Adipocyte (in vitro differentiated cells): ENCODE results near the gene PTGES.
"Not testable (repeated sequence)": the region's sequence is repeated elsewhere in the genome, so short reads cannot be mapped to it uniquely, and the experiment has no call there.

ENCODE experiments used
- DNase-seq: peaks from one replicate; pipeline ENCODE4 v3.0.0-alpha.2; 2015; ENCODE audit warnings: low read depth
- H3K27me3 ChIP-seq: replicated peaks from 2 replicates; pipeline ENCODE4 v1.7.0; 2013; ENCODE audit warnings: mild to moderate bottlenecking, low read length, moderate library complexity; ENCODE audit not compliant: control insufficient read depth, insufficient read depth
- H3K36me3 ChIP-seq: 2 replicates; pipeline ENCODE4 v1.7.0; 2013; ENCODE audit warnings: low read length, mild to moderate bottlenecking, moderate library complexity; ENCODE audit not compliant: control insufficient read depth, insufficient read depth, severe bottlenecking
- H3K4me1 ChIP-seq: 2 replicates; pipeline ENCODE4 v1.7.0; 2013; ENCODE audit warnings: mild to moderate bottlenecking, low read length, moderate library complexity; ENCODE audit not compliant: control insufficient read depth, insufficient read depth
- H3K4me3 ChIP-seq: 2 replicates; pipeline ENCODE4 v1.7.0; 2013; ENCODE audit warnings: mild to moderate bottlenecking, low read length, moderate library complexity
- H3K9ac ChIP-seq: 2 replicates; pipeline ENCODE4 v1.7.0; 2013; ENCODE audit warnings: mild to moderate bottlenecking, low read length, moderate library complexity
- H3K9me3 ChIP-seq: 2 replicates; pipeline ENCODE4 v1.7.0; 2013; ENCODE audit warnings: mild to moderate bottlenecking, low read length, moderate library complexity; ENCODE audit not compliant: control insufficient read depth

Gene PTGES, protein sequence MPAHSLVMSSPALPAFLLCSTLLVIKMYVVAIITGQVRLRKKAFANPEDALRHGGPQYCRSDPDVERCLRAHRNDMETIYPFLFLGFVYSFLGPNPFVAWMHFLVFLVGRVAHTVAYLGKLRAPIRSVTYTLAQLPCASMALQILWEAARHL

DNA sequence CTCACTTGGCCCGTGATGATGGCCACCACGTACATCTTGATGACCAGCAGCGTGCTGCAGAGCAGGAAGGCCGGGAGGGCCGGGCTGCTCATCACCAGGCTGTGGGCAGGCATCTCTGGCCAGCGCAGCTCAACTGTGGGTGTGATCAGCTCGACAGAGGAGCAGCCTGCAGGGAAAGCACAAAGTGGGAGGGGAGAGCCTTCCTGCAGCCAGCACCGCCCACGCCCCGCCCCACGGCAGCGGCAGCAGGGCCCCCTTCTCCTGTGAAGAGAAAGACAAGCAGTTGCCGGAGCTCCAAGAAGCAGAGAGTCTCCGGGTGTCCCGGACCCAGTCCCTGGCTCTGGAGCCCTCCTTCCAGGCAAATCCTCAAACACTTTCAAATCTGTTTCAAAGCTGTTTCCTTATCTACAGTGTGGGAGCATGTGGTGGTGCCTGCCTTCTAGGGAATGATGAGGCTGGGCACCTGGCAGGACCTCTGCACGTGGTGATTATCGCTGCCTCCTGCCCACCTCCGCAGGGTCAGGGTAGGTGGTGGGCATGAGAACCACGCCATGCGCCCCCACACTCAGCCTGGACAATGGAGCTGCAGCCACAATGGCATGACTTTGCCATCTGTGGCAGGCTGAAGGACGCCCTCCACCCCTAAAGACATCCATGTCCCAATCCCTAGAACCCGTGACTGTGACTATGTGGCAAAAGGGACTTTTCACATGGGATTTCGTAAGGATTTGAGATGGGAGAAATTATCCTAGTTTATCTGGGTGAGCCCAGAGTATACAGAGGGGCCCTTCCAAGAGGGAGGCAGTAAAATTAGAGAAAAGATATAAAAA is at the start of gene PTGES:
Gene PTGES, minus strand, starts transcription at position 143 of the 830 bp plus-strand sequence. Its CDS starts 30 bp downstream, at position 113.
- no peaks in the 10 kb centered on the region for H3K9me3 ChIP-seq
- H3K4me3 ChIP-seq, result peak within 1 kb of the TSS; percentile 90
- no peaks in the 10 kb centered on the region for H3K36me3 ChIP-seq
- peak within 1 kb of the TSS; percentile 91 for H3K9ac ChIP-seq
- peaks cover 51% of the 10 kb centered on the region for H3K4me1 ChIP-seq
- peak; percentile 93 for DNase-seq
- no peaks in the 10 kb centered on the region for H3K27me3 ChIP-seq

DNA sequence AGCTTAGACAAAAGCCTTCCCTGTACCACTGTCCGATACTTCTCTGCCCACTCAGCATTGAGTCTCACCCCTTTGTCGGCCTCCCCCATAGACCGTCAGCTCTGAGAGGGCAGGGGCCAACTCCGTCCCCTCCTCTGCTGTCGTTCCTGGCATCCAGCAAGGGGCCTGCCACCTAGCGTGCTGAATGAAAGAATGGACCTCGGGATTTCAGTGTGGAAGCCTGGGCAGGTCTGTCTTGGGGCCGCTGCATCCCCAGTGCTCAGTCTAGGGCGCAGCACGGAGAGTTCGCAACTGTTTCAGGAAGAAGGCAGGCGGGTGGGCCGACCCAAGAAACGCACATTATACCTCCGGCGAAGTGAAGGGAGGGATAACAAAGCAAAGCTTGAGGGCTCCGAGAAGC is 48.7 kb upstream of the PTGES start:
- no peaks in the 10 kb centered on the region for H3K9me3 ChIP-seq
- H3K36me3 ChIP-seq, result no peaks in the 10 kb centered on the region
- no peak for DNase-seq
- peaks cover under 1% of the 10 kb centered on the region for H3K27me3 ChIP-seq
- no peak overlapping the region for H3K9ac ChIP-seq
- H3K4me1 ChIP-seq, result peaks cover 5% of the 10 kb centered on the region
- H3K4me3 ChIP-seq, result no peak overlapping the region

DNA sequence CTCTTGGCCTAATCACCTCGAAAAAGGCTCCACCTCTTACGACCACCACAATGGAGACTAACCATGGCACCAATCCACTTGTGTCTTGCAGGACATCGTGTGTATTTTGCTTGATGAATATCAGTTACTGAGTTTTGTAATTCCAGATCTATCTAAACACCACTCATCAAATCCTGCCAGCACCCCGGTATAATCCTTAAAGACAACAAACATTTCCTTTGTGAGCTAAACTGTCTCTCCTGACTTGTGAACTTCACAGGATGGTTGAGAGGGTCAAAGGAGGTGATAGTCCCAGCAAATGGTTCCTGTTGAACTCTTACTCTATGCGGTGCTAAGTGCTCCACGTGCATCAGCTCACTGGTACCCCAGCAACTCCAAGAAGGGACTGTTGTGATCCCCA is 46.1 kb upstream of the PTGES start:
- no peak overlapping the region for H3K4me3 ChIP-seq
- H3K36me3 ChIP-seq, result no peaks in the 10 kb centered on the region
- no peaks in the 10 kb centered on the region for H3K9me3 ChIP-seq
- H3K9ac ChIP-seq, result no peak overlapping the region
- H3K4me1 ChIP-seq, result peaks cover 4% of the 10 kb centered on the region
- H3K27me3 ChIP-seq, result peaks cover 24% of the 10 kb centered on the region
- DNase-seq, result no peak

DNA sequence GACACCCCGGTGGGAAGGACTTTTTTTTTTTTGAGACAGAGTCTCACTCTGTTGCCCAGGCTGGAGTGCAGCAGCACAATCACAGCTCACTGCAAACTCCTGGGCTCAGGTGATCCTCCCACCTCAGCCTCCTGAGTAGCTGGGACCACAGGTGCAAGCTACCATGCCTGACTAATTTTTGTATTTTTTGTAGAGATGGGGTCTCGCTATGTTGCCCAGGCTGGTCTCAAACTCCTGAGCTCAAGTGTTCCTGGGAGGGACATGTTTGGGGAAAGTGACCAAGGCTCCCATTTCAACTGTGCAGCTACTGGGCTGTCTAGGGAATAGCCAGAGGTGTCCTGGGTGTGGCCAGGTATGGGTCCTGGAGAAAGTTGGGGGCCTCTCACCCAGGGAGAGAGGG is 43.2 kb upstream of the PTGES start:
- not testable (repeated sequence) for H3K9ac ChIP-seq, DNase-seq, H3K4me3 ChIP-seq, H3K36me3 ChIP-seq, H3K4me1 ChIP-seq, H3K9me3 ChIP-seq
- H3K27me3 ChIP-seq, result peaks cover 33% of the 10 kb centered on the region

DNA sequence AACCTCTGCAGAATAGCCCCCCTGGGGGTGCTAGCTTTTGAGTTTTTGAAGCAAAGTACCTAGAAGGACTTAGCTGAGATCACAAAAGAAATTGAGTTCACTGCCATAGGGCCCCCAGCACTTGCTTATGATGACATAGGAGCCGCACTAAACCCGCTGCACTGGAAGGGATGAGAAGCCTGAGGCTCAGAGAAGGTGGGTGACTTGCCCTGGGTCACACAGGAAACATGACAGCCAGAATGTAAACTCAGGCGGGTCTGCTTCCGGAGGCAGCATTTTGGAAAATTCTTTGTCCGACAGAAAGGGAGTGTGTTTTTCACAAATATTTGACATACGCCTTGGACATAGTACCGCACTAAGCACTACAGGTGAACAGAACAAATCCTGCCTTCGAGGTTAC is 41.7 kb upstream of the PTGES start:
- Histone ChIP-seq H3K36me3 (no peaks in the 10 kb centered on the region), H3K27me3 (peaks cover 33% of the 10 kb centered on the region), H3K9ac (no peak overlapping the region), H3K4me1 (no peaks in the 10 kb centered on the region), H3K4me3 (no peak overlapping the region), H3K9me3 (no peaks in the 10 kb centered on the region)
- DNase-seq, result no peak

DNA sequence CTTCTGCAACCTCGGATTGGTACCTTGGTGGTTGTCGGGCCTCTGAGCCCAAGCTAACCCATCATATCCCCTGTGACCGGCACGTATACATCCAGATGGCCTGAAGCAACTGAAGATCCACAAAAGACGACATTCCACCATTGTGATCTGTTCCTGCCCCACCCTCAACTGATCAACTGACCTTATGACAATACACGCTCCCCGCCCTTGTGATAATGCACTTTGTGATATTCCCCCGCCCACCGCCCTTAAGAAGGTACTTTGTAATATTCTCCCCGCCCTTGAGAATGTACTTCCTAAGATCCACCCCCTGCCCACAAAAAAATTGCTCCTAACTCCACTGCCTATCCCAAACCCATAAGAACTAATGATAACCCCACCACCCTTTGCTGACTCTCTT is 33.6 kb upstream of the PTGES start:
- no peaks in the 10 kb centered on the region for H3K9me3 ChIP-seq

DNA sequence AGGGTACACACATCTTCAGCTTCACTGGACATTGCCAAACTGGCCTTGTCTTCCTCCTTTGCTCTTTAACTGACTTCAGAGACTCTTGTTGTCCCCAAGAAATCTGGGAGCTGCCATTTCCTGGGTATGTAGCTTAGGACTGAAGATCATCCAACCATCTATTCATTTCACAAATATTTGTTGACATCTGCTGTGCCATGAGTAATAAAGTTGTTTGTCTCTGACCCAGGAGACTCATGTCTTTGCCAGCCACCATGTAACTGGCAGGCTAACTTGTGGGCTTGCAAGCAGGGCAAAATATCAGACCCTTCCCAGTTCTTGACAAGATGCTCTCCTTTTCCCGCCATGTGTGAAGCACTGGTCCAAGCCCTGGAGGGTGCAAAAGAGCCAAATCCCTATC is 33.0 kb upstream of the PTGES start:
- no peak overlapping the region for H3K9ac ChIP-seq

More for the DNA sequence above, 33.6 kb upstream of the PTGES start:
- no peak for DNase-seq
- H3K36me3 ChIP-seq, result no peaks in the 10 kb centered on the region
- no peak overlapping the region for H3K9ac ChIP-seq
- H3K4me3 ChIP-seq, result no peak overlapping the region
- no peaks in the 10 kb centered on the region for H3K27me3 ChIP-seq
- peaks cover 20% of the 10 kb centered on the region for H3K4me1 ChIP-seq

DNA sequence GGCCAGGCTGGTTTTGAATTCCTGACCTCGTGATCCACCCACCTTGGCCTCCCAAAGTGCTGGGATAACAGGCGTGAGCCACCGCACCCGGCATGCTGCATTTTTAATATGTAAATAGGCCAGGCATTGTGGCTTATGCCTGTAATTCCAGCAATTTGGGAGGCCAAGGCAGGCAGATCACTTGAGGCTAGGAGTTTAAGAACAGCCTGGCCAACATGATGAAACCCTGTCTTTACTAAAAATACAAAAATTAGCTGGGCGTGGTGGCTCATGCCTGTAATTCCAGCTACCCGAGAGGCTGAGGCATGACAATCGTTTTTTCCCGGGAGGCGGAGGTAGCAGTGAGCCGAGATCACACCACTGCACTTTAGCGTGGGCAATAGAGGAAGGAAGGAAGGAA is 32.1 kb upstream of the PTGES start:
- DNase-seq, H3K36me3 ChIP-seq, H3K4me3 ChIP-seq, H3K9ac ChIP-seq, H3K9me3 ChIP-seq, H3K27me3 ChIP-seq: not testable (repeated sequence)
- peaks cover 20% of the 10 kb centered on the region for H3K4me1 ChIP-seq

More for the DNA sequence above, 33.0 kb upstream of the PTGES start:
- H3K9me3 ChIP-seq, result no peaks in the 10 kb centered on the region
- H3K4me1 ChIP-seq, result peaks cover 20% of the 10 kb centered on the region
- H3K4me3 ChIP-seq, result no peak overlapping the region
- H3K36me3 ChIP-seq, result no peaks in the 10 kb centered on the region
- no peaks in the 10 kb centered on the region for H3K27me3 ChIP-seq
- DNase-seq, result no peak

DNA sequence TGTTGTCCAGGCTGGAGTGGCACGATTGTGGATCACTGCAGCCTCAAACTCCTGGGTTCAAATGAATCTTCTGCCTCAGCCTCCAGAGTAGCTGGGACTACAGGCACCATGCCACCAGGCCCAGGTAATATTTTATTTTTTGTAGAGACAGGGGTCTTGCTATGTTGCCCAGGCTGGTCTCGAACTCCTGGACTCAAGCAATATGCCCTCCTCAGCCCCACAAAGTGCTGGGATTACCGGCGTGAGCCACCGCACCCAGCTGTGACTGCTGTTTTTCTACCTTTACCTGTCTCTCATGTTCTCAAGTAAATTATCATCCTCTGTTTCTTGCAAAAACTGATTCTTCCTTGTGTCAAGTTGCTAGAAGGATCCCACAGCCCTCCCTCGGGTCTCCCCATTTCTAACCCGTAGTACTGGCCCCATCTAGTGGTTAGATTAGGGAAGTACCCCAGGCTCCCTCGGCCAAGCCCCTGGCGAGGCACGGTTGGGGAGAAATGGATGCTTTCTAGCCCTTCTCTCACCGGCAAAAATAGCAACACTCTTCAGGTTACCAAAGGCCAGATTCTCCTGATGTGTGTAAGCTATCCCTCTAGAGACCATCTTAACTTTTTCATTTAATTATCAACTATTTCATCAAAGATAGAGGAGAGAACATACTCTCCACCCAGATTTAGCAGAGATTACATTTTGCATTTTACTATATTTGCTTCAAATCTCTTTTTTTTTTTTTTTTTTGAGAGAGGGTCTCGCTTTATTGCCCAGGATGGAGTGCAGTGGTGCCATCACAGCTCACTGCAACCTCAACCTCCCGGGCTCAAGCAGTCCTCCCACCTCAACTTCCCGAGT is 30.9 kb upstream of the PTGES start:
- Histone ChIP-seq H3K27me3 (no peaks in the 10 kb centered on the region), H3K4me1 (peaks cover 20% of the 10 kb centered on the region)
- peak; percentile 93 for DNase-seq

DNA sequence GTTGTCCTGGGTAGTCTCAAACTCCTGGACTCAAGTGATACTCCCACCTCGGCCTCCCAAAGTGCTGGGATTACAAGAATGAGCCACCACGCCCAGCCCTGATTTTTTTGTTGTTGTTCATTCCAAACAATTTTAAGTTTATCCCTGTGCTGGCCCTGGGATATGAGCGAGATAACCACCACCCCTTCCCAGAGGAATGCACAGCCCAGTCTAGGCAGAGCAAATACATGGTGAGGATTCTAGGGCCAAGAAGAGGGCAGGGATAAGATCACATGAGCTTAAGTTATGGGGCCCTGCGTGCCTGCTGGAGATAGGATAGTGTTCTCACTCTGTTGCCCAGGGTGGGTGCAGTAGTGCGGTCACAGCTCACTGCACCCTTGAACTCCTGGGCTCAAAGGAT is 29.1 kb upstream of the PTGES start:
- Histone ChIP-seq H3K9ac (peak overlapping the region; percentile 46), H3K27me3 (no peaks in the 10 kb centered on the region), H3K9me3 (no peaks in the 10 kb centered on the region), H3K36me3 (no peaks in the 10 kb centered on the region), H3K4me3 (no peak overlapping the region), H3K4me1 (peaks cover 27% of the 10 kb centered on the region)
- DNase-seq, result peak; percentile 42

More for the DNA sequence above, 30.9 kb upstream of the PTGES start:
- Histone ChIP-seq H3K4me3 (no peak overlapping the region), H3K9ac (peak overlapping the region; percentile 34), H3K9me3 (no peaks in the 10 kb centered on the region), H3K36me3 (no peaks in the 10 kb centered on the region)

DNA sequence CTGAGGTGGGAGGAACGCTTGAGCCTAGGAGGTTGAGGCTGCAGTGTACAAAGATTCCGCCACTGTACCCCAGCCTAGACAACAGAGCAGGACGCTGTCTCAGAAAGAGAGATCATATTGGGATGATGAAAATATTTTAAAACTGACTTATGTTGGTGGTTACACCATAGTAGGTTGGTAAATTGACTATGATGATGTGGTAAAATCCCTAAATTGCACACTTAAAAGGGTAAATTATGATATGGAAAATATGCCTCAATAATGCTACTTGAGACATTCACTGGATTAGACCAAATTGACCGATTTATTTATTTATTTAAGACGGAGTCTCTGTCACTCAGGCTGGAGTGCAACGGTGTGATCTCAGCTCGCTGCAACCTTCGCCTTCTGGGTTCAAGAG is 28.3 kb upstream of the PTGES start:
- no peak for DNase-seq
- no peaks in the 10 kb centered on the region for H3K36me3 ChIP-seq
- no peak overlapping the region for H3K9ac ChIP-seq
- peaks cover 36% of the 10 kb centered on the region for H3K4me1 ChIP-seq
- no peak overlapping the region for H3K4me3 ChIP-seq
- H3K9me3 ChIP-seq, result no peaks in the 10 kb centered on the region
- no peaks in the 10 kb centered on the region for H3K27me3 ChIP-seq
